ENCODE measurements around the gene IGFBP5. TPM values are rescaled to one million over a fixed set of nuclear protein-coding genes. Genes with fewer than 3 reads are reported as not detected.

Gene IGFBP5
- total and polyA plus RNA-seq, 2 of the 8 experiments (the other 6 are each of a cell fraction or from before 2014, with no cell fraction given), result 2.2 to 2.5 TPM

DNA sequence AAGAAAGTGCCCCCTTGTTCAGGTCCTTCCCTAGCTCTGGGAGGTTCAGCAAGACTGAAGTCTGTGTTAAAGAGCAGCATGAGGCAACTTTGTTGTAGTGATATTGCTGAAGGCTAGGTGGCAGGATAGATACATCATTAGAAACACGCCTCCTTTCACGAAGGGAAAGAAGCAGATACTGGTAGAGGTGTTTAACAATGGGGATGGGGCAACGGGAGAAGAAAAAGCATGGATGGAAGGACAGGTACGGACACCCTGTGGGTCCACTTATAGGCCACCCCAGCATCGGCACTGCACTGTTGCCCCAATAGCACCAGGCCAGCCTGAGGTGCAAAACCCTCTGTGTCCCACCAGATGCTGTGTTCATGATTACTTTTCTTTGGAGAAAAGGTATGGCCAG is 3.5 kb upstream of the IGFBP5 start:
- no peaks in the 10 kb centered on the region for H3K79me2 ChIP-seq (ENCODE audit: control insufficient read depth in 1 of 2, insufficient read depth in 2 of 2, low read length in 2 of 2)
- no peak overlapping the region for H4K8ac ChIP-seq (ENCODE audit: extremely low read depth, insufficient read depth, low read length)
- H4K20me1 ChIP-seq (replicated peaks in 1 of 2; ENCODE audit: control insufficient read depth in 1 of 2, insufficient read depth in 2 of 2, low read length in 2 of 2), result no peaks in the 10 kb centered on the region
- peak overlapping the region; percentile 9; the same call in 1 of the 2 replicates for H2BK20ac ChIP-seq (ENCODE audit: low read length)
- H3K23ac ChIP-seq (ENCODE audit: insufficient read length), result no peak overlapping the region
- H3K18ac ChIP-seq (ENCODE audit: extremely low read depth, low read length), result no peak overlapping the region
- no peaks in the 10 kb centered on the region for H3K79me1 ChIP-seq (ENCODE audit: low read depth, low read length)
- ChIA-PET POLR2A (ENCODE audit: partially characterized antibody) (no interaction called here), CTCF (ENCODE audit: partially characterized antibody) (interaction anchor here (0.6 to 5.4 kb wide), 40 partner anchors 9 to 1014 kb away, joined by 3 to 41 read pairs (median 5); no protein-coding TSS in a partner anchor)
- H3K27ac ChIP-seq (ENCODE audit: low read depth, low read length), result no peak overlapping the region
- H3K4me2 ChIP-seq (ENCODE audit: insufficient read depth in 1 of 2, low read depth in 2 of 2, low read length in 2 of 2), result no peak overlapping the region
- H3K14ac ChIP-seq (ENCODE audit: insufficient read length), result no peak overlapping the region
- H3K9me3 ChIP-seq (ENCODE audit: insufficient read depth in 2 of 2, low read depth in 1 of 2, low read length in 1 of 2), result no peaks in the 10 kb centered on the region
- H4K91ac ChIP-seq (replicated peaks; ENCODE audit: insufficient read length, low read length), result no peak overlapping the region
- peak; percentile 100 for FAIRE-seq
- 37% methylated on average over 5 of the region's 5 CpGs; no CpG with 5 or more reads in 1 of the 2 experiments for WGBS, 2 experiments (ENCODE audit: extremely low coverage in 1 of 2, insufficient coverage in 1 of 2, insufficient read length in 1 of 2, insufficient replicate concordance in 2 of 2, low coverage in 1 of 2, low lambda C conversion rate in 2 of 2, missing lambda C conversion rate in 1 of 2)
- no peak overlapping the region for H2BK5ac ChIP-seq (ENCODE audit: low read depth, low read length)
- no peak for DNase-seq (ENCODE audit: low read depth in 1 of 2, low spot score in 2 of 2)
- H3K4me1 ChIP-seq (replicated peaks in 1 of 4; ENCODE audit: control insufficient read depth in 3 of 4, insufficient read depth in 4 of 4, low read length in 3 of 4), result peaks cover 3 to 8% (median 6%) of the 10 kb centered on the region in 4 experiments
- no peak overlapping the region for H3K4ac ChIP-seq (replicated peaks; ENCODE audit: insufficient read length, low read depth, low read length)
- no peak overlapping the region for H3K56ac ChIP-seq (replicated peaks; ENCODE audit: insufficient read length, low read depth, low read length)
- H3K36me3 ChIP-seq (ENCODE audit: control insufficient read depth in 2 of 4, insufficient read depth in 4 of 4, low read length in 3 of 4), result no peaks in the 10 kb centered on the region
- no peak overlapping the region for H2AFZ ChIP-seq (ENCODE audit: low read length)
- H2AK5ac ChIP-seq (ENCODE audit: low read depth, low read length), result no peak overlapping the region
- no peak overlapping the region; the same call in 1 of the 2 replicates for H2BK12ac ChIP-seq (ENCODE audit: low read depth, low read length)
- H2BK15ac ChIP-seq (ENCODE audit: low read length), result no peak overlapping the region
- H4K5ac ChIP-seq (ENCODE audit: insufficient read length, low read depth, low read length), result no peak overlapping the region
- H2BK120ac ChIP-seq (replicated peaks; ENCODE audit: low read depth, low read length), result no peak overlapping the region
- H3K4me3 ChIP-seq (ENCODE audit: extremely low read depth in 1 of 4, insufficient read depth in 2 of 4, low read depth in 3 of 4, low read length in 4 of 4), result no peak overlapping the region
- H3K27me3 ChIP-seq (replicated peaks in 1 of 4; ENCODE audit: control insufficient read depth in 3 of 4, extremely low read depth in 1 of 4, insufficient read depth in 3 of 4, low read length in 3 of 4), result peaks cover 0 to 14% (median 12%) of the 10 kb centered on the region in 4 experiments; a peak in 5 of 7 replicates
- no peak overlapping the region for H3K9ac ChIP-seq (replicated peaks in 1 of 4; ENCODE audit: extremely low read depth in 1 of 4, low read depth in 3 of 4, low read length in 3 of 4)
- peaks cover 14% of the 10 kb centered on the region for H3K23me2 ChIP-seq (ENCODE audit: low read depth, low read length)
- no peak for TF ChIP-seq EGR1 (IDR thresholded peaks at IDR 0.05; ENCODE audit: borderline replicate concordance, low read depth, low read length)
- no peak for TF ChIP-seq SP1 (IDR thresholded peaks at IDR 0.05; ENCODE audit: low read depth, low read length)
- TF ChIP-seq NANOG (IDR thresholded peaks at IDR 0.05; ENCODE audit: insufficient read depth, low read depth, low read length, poor library complexity, severe bottlenecking), result no peak
- TF ChIP-seq RBBP5 (IDR thresholded peaks at IDR 0.05; ENCODE audit: borderline replicate concordance, low read depth, low read length), result no peak
- TF ChIP-seq SAP30 (IDR thresholded peaks at IDR 0.05; ENCODE audit: insufficient read depth, insufficient replicate concordance, low read length), result no peak
- no peak for TF ChIP-seq CBX5 (IDR thresholded peaks at IDR 0.05; ENCODE audit: low read depth, low read length)
- TF ChIP-seq BRCA1 (IDR thresholded peaks at IDR 0.05; ENCODE audit: low read depth, low read length), result no peak
- TF ChIP-seq TBP (IDR thresholded peaks at IDR 0.05; ENCODE audit: low read depth, low read length), result no peak
- no peak for TF ChIP-seq TEAD4 (IDR thresholded peaks at IDR 0.05; ENCODE audit: low read depth, low read length)
- TF ChIP-seq POLR2A (IDR thresholded peaks at IDR 0.05; ENCODE audit: control extremely low read depth in 1 of 2, low read depth in 2 of 2, low read length in 2 of 2), result no peak
- TF ChIP-seq, protein P1, sequence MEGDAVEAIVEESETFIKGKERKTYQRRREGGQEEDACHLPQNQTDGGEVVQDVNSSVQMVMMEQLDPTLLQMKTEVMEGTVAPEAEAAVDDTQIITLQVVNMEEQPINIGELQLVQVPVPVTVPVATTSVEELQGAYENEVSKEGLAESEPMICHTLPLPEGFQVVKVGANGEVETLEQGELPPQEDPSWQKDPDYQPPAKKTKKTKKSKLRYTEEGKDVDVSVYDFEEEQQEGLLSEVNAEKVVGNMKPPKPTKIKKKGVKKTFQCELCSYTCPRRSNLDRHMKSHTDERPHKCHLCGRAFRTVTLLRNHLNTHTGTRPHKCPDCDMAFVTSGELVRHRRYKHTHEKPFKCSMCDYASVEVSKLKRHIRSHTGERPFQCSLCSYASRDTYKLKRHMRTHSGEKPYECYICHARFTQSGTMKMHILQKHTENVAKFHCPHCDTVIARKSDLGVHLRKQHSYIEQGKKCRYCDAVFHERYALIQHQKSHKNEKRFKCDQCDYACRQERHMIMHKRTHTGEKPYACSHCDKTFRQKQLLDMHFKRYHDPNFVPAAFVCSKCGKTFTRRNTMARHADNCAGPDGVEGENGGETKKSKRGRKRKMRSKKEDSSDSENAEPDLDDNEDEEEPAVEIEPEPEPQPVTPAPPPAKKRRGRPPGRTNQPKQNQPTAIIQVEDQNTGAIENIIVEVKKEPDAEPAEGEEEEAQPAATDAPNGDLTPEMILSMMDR (IDR thresholded peaks at IDR 0.05; ENCODE audit: control extremely low read depth in 1 of 3, insufficient read depth in 1 of 3, low read depth in 1 of 3, low read length in 3 of 3), result peak in 2 of 3 experiments; percentile 83 to 85; a peak in 3 of 4 replicates
- no peak for TF ChIP-seq POLR2AphosphoS5 (IDR thresholded peaks at IDR 0.05; ENCODE audit: low read depth, low read length)

Data from H1 (cell line).